Tibial nerve (tissue), 4 donors: ENCODE measurements around the gene DSC3.

ENCODE experiments used
- CTCF ChIP-seq, 5 experiments: fragments of 200-600 bp in 3 of 5; fragments of 450-650 bp in 2 of 5; sonication (generic) in 3 of 5; IDR thresholded peaks; one replicate each; pipeline ENCODE4 v1.5.1; 2016 to 2019; ENCODE audit warnings: antibody characterized with exemption in 5 of 5, mild to moderate bottlenecking in 3 of 5, moderate library complexity in 2 of 5
- EP300 ChIP-seq, 2 donors: sonication (generic); formaldehyde crosslinking; IDR thresholded peaks; one replicate each; pipeline ENCODE4 v1.6.1; 2017; ENCODE audit warnings: antibody characterized with exemption in 2 of 2, mild to moderate bottlenecking in 1 of 2
- POLR2A ChIP-seq, 2 donors: fragments of 450-650 bp; IDR thresholded peaks; one replicate each; pipeline ENCODE4 v1.6.1; 2017; ENCODE audit warnings: antibody characterized with exemption in 2 of 2, mild to moderate bottlenecking in 2 of 2, moderate library complexity in 2 of 2

- TF ChIP-seq CTCF (IDR thresholded peaks at IDR 0.05) (no peak), POLR2A (IDR thresholded peaks at IDR 0.05) (no peak), EP300 (IDR thresholded peaks at IDR 0.05) (no peak)
These were observed 15.4 kb upstream of the DSC3 start for GRCh38 chr18:31057917-31058316.
